ENCODE results near the gene RNF187.

RNF187 gene

GRCh38 chr1:228455715-228456114 is 31.5 kb upstream of the RNF187 start:
- ATAC-seq = no peak

GRCh38 chr1:228456252-228457016 is 30.7 kb upstream of the RNF187 start:
- TF ChIP-seq CREB5 (CRISPR knock-in tag; IDR thresholded peaks at IDR 0.05; ENCODE audit: low read depth) (no peak), ZC3H10 (CRISPR knock-in tag; IDR thresholded peaks at IDR 0.05) (0 out of 2 replicates have a peak, but pooled peaks have one; percentile 9)
- no peak for ATAC-seq

More at GRCh38 chr1:228455715-228456114, 31.5 kb upstream of the RNF187 start:
- TF ChIP-seq CREB5 (CRISPR knock-in tag; IDR thresholded peaks at IDR 0.05; ENCODE audit: low read depth) (no peak), ISL1 (CRISPR knock-in tag; IDR thresholded peaks at IDR 0.05) (no peak), BACH2 (CRISPR knock-in tag; IDR thresholded peaks at IDR 0.05; ENCODE audit: borderline replicate concordance) (no peak)

GRCh38 chr1:228457017-228457395 is 30.2 kb upstream of the RNF187 start:
- ATAC-seq = peak; percentile 30

GRCh38 chr1:228457396-228458176 is 29.6 kb upstream of the RNF187 start:
- TF ChIP-seq POU6F1 (CRISPR knock-in tag; IDR thresholded peaks at IDR 0.05; ENCODE audit: borderline replicate concordance, low read depth) = peak; percentile 13; the same call in 1 of the 2 replicates
- no peak for TF ChIP-seq GLIS3 (CRISPR knock-in tag; IDR thresholded peaks at IDR 0.05)
- no peak for TF ChIP-seq ZFP30 (CRISPR knock-in tag; IDR thresholded peaks at IDR 0.05)
- peak; percentile 21; the same call in 1 of the 2 replicates for TF ChIP-seq TOX (CRISPR knock-in tag; IDR thresholded peaks at IDR 0.05; ENCODE audit: borderline replicate concordance)
- TF ChIP-seq RARB (CRISPR knock-in tag; IDR thresholded peaks at IDR 0.05) = no peak
- no peak for TF ChIP-seq ZNF8 (CRISPR knock-in tag; IDR thresholded peaks at IDR 0.05)
- peak; percentile 90 for ATAC-seq

More at GRCh38 chr1:228457017-228457395, 30.2 kb upstream of the RNF187 start:
- TF ChIP-seq TSHZ2 (CRISPR knock-in tag; IDR thresholded peaks at IDR 0.05) = no peak
- TF ChIP-seq ZNF565 (CRISPR knock-in tag; conservative IDR thresholded peaks at IDR 0.05; ENCODE audit: low read depth) = no peak
- TF ChIP-seq RARB (CRISPR knock-in tag; IDR thresholded peaks at IDR 0.05) = no peak
- TF ChIP-seq OSR1 (CRISPR knock-in tag; IDR thresholded peaks at IDR 0.05) = no peak
- no peak for TF ChIP-seq ZNF70 (CRISPR knock-in tag; IDR thresholded peaks at IDR 0.05)
- TF ChIP-seq SNAI2 (CRISPR knock-in tag; IDR thresholded peaks at IDR 0.05) = no peak
- TF ChIP-seq ZNF8 (CRISPR knock-in tag; IDR thresholded peaks at IDR 0.05) = no peak
- TF ChIP-seq TCF4 (CRISPR knock-in tag; IDR thresholded peaks at IDR 0.05; ENCODE audit: borderline replicate concordance) = no peak

Measured in SK-N-SH treated with all-trans-retinoic acid at 6 μM for 48 hours (cell line).